ENCODE results near the gene DNAL1. TPM values are rescaled to one million over a fixed set of nuclear protein-coding genes. Genes with fewer than 3 reads are reported as not detected.

The DNAL1 gene
- total and polyA plus RNA-seq, 9 donors: 5.7 to 10.9 (median 6.7) TPM

GRCh38 chr14:73741876-73742519 is 97.2 kb downstream of the DNAL1 start:
- Histone ChIP-seq H3K4me3 (ENCODE audit: low read length) (no peak overlapping the region), H3K9me3 (replicated peaks; ENCODE audit: control insufficient read depth, low read depth, low read length) (no peaks in the 10 kb centered on the region), H3K36me3 (ENCODE audit: control insufficient read depth, insufficient read depth, low read length) (peaks cover 45% of the 10 kb centered on the region), H3K27me3 (ENCODE audit: control insufficient read depth, insufficient read depth, low read length) (no peaks in the 10 kb centered on the region), H3K4me1 (ENCODE audit: control insufficient read depth, insufficient read depth, low read length) (peaks cover 78% of the 10 kb centered on the region), H3K27ac (ENCODE audit: low read length) (peak overlapping the region; percentile 87)
- peak; percentile 39 for DNase-seq
- 24% methylated on average over 8 of the region's 17 CpGs for WGBS (ENCODE audit: insufficient coverage)

- WGBS (ENCODE audit: insufficient coverage): 65% methylated on average over 4 of the region's 6 CpGs
- H3K27me3 ChIP-seq (ENCODE audit: control insufficient read depth, insufficient read depth, low read length): no peaks in the 10 kb centered on the region
- peaks cover 85% of the 10 kb centered on the region for H3K4me1 ChIP-seq (ENCODE audit: control insufficient read depth, insufficient read depth, low read length)
- peak overlapping the region; percentile 87 for H3K27ac ChIP-seq (ENCODE audit: low read length)
- H3K36me3 ChIP-seq (ENCODE audit: control insufficient read depth, insufficient read depth, low read length): peaks cover 40% of the 10 kb centered on the region
- no peaks in the 10 kb centered on the region for H3K9me3 ChIP-seq (replicated peaks; ENCODE audit: control insufficient read depth, low read depth, low read length)
- H3K4me3 ChIP-seq (ENCODE audit: low read length): no peak overlapping the region
- no peak for DNase-seq
These were observed 97.9 kb downstream of the DNAL1 start for GRCh38 chr14:73742520-73743238.

- no peaks in the 10 kb centered on the region for H3K27me3 ChIP-seq (ENCODE audit: control insufficient read depth, insufficient read depth, low read length)
- WGBS (ENCODE audit: insufficient coverage): 18% methylated on average over 5 of the region's 11 CpGs
- H3K9me3 ChIP-seq (replicated peaks; ENCODE audit: control insufficient read depth, low read depth, low read length): no peaks in the 10 kb centered on the region
- peak overlapping the region; percentile 87 for H3K27ac ChIP-seq (ENCODE audit: low read length)
- H3K4me1 ChIP-seq (ENCODE audit: control insufficient read depth, insufficient read depth, low read length): peaks cover 90% of the 10 kb centered on the region
- peak; percentile 79 for DNase-seq
- peaks cover 35% of the 10 kb centered on the region for H3K36me3 ChIP-seq (ENCODE audit: control insufficient read depth, insufficient read depth, low read length)
- no peak overlapping the region for H3K4me3 ChIP-seq (ENCODE audit: low read length)
These were observed 98.7 kb downstream of the DNAL1 start for GRCh38 chr14:73743431-73743931.

GRCh38 chr14:73744175-73744867 is 99.5 kb downstream of the DNAL1 start:
- WGBS (ENCODE audit: insufficient coverage): 40% methylated on average over 6 of the region's 7 CpGs
- Histone ChIP-seq H3K4me3 (ENCODE audit: low read length) (no peak overlapping the region), H3K27ac (ENCODE audit: low read length) (peak overlapping the region; percentile 87), H3K9me3 (replicated peaks; ENCODE audit: control insufficient read depth, low read depth, low read length) (no peaks in the 10 kb centered on the region), H3K4me1 (ENCODE audit: control insufficient read depth, insufficient read depth, low read length) (peaks cover 93% of the 10 kb centered on the region), H3K27me3 (ENCODE audit: control insufficient read depth, insufficient read depth, low read length) (no peaks in the 10 kb centered on the region), H3K36me3 (ENCODE audit: control insufficient read depth, insufficient read depth, low read length) (peaks cover 26% of the 10 kb centered on the region)
- no peak for DNase-seq

- Histone ChIP-seq H3K27me3 (ENCODE audit: control insufficient read depth, insufficient read depth, low read length) (no peaks in the 10 kb centered on the region), H3K27ac (ENCODE audit: low read length) (no peak overlapping the region)
These were observed 100.2 kb downstream of the DNAL1 start for GRCh38 chr14:73744874-73745529.

GRCh38 chr14:73745571-73746519 is 101.1 kb downstream of the DNAL1 start:
- Histone ChIP-seq H3K36me3 (ENCODE audit: control insufficient read depth, insufficient read depth, low read length) (peaks cover 14% of the 10 kb centered on the region), H3K4me1 (ENCODE audit: control insufficient read depth, insufficient read depth, low read length) (peaks cover 91% of the 10 kb centered on the region), H3K4me3 (ENCODE audit: low read length) (no peak overlapping the region), H3K27ac (ENCODE audit: low read length) (peak overlapping the region; percentile 67), H3K27me3 (ENCODE audit: control insufficient read depth, insufficient read depth, low read length) (no peaks in the 10 kb centered on the region), H3K9me3 (replicated peaks; ENCODE audit: control insufficient read depth, low read depth, low read length) (no peaks in the 10 kb centered on the region)
- WGBS (ENCODE audit: insufficient coverage): 24% methylated on average over 4 of the region's 7 CpGs
- no peak for DNase-seq

More at GRCh38 chr14:73744874-73745529, 100.2 kb downstream of the DNAL1 start:
- Histone ChIP-seq H3K9me3 (replicated peaks; ENCODE audit: control insufficient read depth, low read depth, low read length) (no peaks in the 10 kb centered on the region), H3K36me3 (ENCODE audit: control insufficient read depth, insufficient read depth, low read length) (peaks cover 19% of the 10 kb centered on the region), H3K4me1 (ENCODE audit: control insufficient read depth, insufficient read depth, low read length) (peaks cover 91% of the 10 kb centered on the region), H3K4me3 (ENCODE audit: low read length) (no peak overlapping the region)
- DNase-seq: no peak
- 67% methylated on average over 5 of the region's 6 CpGs for WGBS (ENCODE audit: insufficient coverage)

GRCh38 chr14:73746520-73747378 is 102.0 kb downstream of the DNAL1 start:
- no peak overlapping the region for H3K4me3 ChIP-seq (ENCODE audit: low read length)
- no peaks in the 10 kb centered on the region for H3K9me3 ChIP-seq (replicated peaks; ENCODE audit: control insufficient read depth, low read depth, low read length)
- H3K27ac ChIP-seq (ENCODE audit: low read length): peak overlapping the region; percentile 67
- DNase-seq: no peak
- H3K4me1 ChIP-seq (ENCODE audit: control insufficient read depth, insufficient read depth, low read length): peaks cover 91% of the 10 kb centered on the region
- H3K36me3 ChIP-seq (ENCODE audit: control insufficient read depth, insufficient read depth, low read length): peaks cover 17% of the 10 kb centered on the region
- 25% methylated on average over 5 of the region's 6 CpGs for WGBS (ENCODE audit: insufficient coverage)
- H3K27me3 ChIP-seq (ENCODE audit: control insufficient read depth, insufficient read depth, low read length): no peaks in the 10 kb centered on the region

GRCh38 chr14:73747379-73748211 is 102.8 kb downstream of the DNAL1 start:
- H3K27me3 ChIP-seq (ENCODE audit: control insufficient read depth, insufficient read depth, low read length): no peaks in the 10 kb centered on the region
- H3K4me1 ChIP-seq (ENCODE audit: control insufficient read depth, insufficient read depth, low read length): peaks cover 91% of the 10 kb centered on the region
- no peak overlapping the region for H3K4me3 ChIP-seq (ENCODE audit: low read length)
- no peak for DNase-seq
- H3K36me3 ChIP-seq (ENCODE audit: control insufficient read depth, insufficient read depth, low read length): peaks cover 21% of the 10 kb centered on the region
- 72% methylated on average over 7 of the region's 9 CpGs for WGBS (ENCODE audit: insufficient coverage)
- H3K27ac ChIP-seq (ENCODE audit: low read length): no peak overlapping the region
- no peaks in the 10 kb centered on the region for H3K9me3 ChIP-seq (replicated peaks; ENCODE audit: control insufficient read depth, low read depth, low read length)

Measured in muscle of leg (tissue), 11 donors.